ENCODE data around the gene TMEM176B. TPM values are rescaled to one million over a fixed set of nuclear protein-coding genes. Genes with fewer than 3 reads are reported as not detected.

Gene TMEM176B
- total and polyA plus RNA-seq, 8 donors, result 6.1 to 57.2 (median 15.5) TPM

GRCh38 chr7:150742286-150742968 is 57.7 kb downstream of the TMEM176B start:
- Histone ChIP-seq H3K4me1 (peaks cover 0 to 49% of the 10 kb centered on the region in 2 donors), H3K27ac (peak overlapping the region in 1 of 2 donors; percentile 34), H3K36me3 (peaks cover 0 to 48% of the 10 kb centered on the region in 2 donors), H3K9me3 (no peaks in the 10 kb centered on the region), H3K4me3 (peak overlapping the region in 1 of 2 donors; percentile 63), H3K27me3 (no peaks in the 10 kb centered on the region)
- ATAC-seq (no peak), DNase-seq (no peak)
- intact Hi-C loops (cut with DNase I), result no loop called here
- TF ChIP-seq, protein P1, sequence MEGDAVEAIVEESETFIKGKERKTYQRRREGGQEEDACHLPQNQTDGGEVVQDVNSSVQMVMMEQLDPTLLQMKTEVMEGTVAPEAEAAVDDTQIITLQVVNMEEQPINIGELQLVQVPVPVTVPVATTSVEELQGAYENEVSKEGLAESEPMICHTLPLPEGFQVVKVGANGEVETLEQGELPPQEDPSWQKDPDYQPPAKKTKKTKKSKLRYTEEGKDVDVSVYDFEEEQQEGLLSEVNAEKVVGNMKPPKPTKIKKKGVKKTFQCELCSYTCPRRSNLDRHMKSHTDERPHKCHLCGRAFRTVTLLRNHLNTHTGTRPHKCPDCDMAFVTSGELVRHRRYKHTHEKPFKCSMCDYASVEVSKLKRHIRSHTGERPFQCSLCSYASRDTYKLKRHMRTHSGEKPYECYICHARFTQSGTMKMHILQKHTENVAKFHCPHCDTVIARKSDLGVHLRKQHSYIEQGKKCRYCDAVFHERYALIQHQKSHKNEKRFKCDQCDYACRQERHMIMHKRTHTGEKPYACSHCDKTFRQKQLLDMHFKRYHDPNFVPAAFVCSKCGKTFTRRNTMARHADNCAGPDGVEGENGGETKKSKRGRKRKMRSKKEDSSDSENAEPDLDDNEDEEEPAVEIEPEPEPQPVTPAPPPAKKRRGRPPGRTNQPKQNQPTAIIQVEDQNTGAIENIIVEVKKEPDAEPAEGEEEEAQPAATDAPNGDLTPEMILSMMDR (IDR thresholded peaks at IDR 0.05), result no peak

Other genes with a start within 250 kb of the TMEM176B start
- 10 to 100 TPM; 31.3 to 59.2 TPM for gene GIMAP4, start 233.0 kb downstream of the TMEM176B start, total RNA-seq
- gene GIMAP4, start 233.0 kb downstream of the TMEM176B start, polyA plus RNA-seq (ENCODE audit: insufficient read length in 6 of 6), result 100 to 1,000 TPM in 1 of 6 donors, 10 to 100 TPM in 5; 68.5 to 108 (median 79.1) TPM
- 10 to 100 TPM; 19.4 to 52.7 TPM for gene GIMAP6, start 168.0 kb downstream of the TMEM176B start, total RNA-seq
- gene GIMAP6, start 168.0 kb downstream of the TMEM176B start, polyA plus RNA-seq (ENCODE audit: insufficient read length in 6 of 6), result 10 to 100 TPM; 26.0 to 33.6 (median 28.6) TPM
- gene GIMAP2, start 114.7 kb downstream of the TMEM176B start, total RNA-seq, result 10 to 100 TPM; 14.7 to 30.6 TPM
- 10 to 100 TPM; 15.1 to 24.4 (median 17.5) TPM for gene GIMAP2, start 114.7 kb downstream of the TMEM176B start, polyA plus RNA-seq (ENCODE audit: insufficient read length in 6 of 6)
- gene GIMAP1, start 83.8 kb downstream of the TMEM176B start, total RNA-seq, result 10 to 100 TPM in 1 of 2 donors, 1 to 10 TPM in 1; 5.0 to 11.3 TPM
- gene GIMAP1, start 83.8 kb downstream of the TMEM176B start, polyA plus RNA-seq (ENCODE audit: insufficient read length in 6 of 6), result 1 to 10 TPM; 4.2 to 6.2 (median 5.7) TPM
- 10 to 100 TPM in 1 of 2 donors, 1 to 10 TPM in 1; 9.8 to 37.8 TPM for gene GIMAP5, start 62.9 kb downstream of the TMEM176B start, total RNA-seq
- 10 to 100 TPM; 13.6 to 20.3 (median 16.9) TPM for gene GIMAP5, start 62.9 kb downstream of the TMEM176B start, polyA plus RNA-seq (ENCODE audit: insufficient read length in 6 of 6)
- gene TMEM176A, start 405 bp upstream of the TMEM176B start, total RNA-seq, result 10 to 100 TPM; 44.7 to 48.8 TPM
- 1 to 10 TPM; 2.7 to 7.8 (median 5.4) TPM for gene TMEM176A, start 405 bp upstream of the TMEM176B start, polyA plus RNA-seq (ENCODE audit: insufficient read length in 6 of 6)
- gene AOC1, start 52.2 kb upstream of the TMEM176B start, total RNA-seq, result under 1 TPM; 0.34 to 0.70 TPM
- gene AOC1, start 52.2 kb upstream of the TMEM176B start, polyA plus RNA-seq (ENCODE audit: insufficient read length in 6 of 6), result 1 to 10 TPM in 2 of 6 donors, under 1 TPM in 4; 0.47 to 1.2 (median 0.69) TPM
- 1 to 10 TPM in 1 of 2 donors, under 1 TPM in 1; 0.82 to 1.3 TPM for gene KCNH2, start 178.0 kb upstream of the TMEM176B start, total RNA-seq
- 1 to 10 TPM; 2.8 to 5.3 (median 4.3) TPM for gene KCNH2, start 178.0 kb upstream of the TMEM176B start, polyA plus RNA-seq (ENCODE audit: insufficient read length in 6 of 6)
- gene NOS3, start 190.7 kb upstream of the TMEM176B start, total RNA-seq, result 10 to 100 TPM; 12.1 to 21.8 TPM
- gene NOS3, start 190.7 kb upstream of the TMEM176B start, polyA plus RNA-seq (ENCODE audit: insufficient read length in 6 of 6), result 10 to 100 TPM in 2 of 6 donors, 1 to 10 TPM in 4; 7.5 to 11.3 (median 9.7) TPM
- gene ATG9B, start 224.1 kb upstream of the TMEM176B start, total RNA-seq, result under 1 TPM; 0.68 to 0.70 TPM
- 1 to 10 TPM; 3.4 to 7.1 (median 3.8) TPM for gene ATG9B, start 224.1 kb upstream of the TMEM176B start, polyA plus RNA-seq (ENCODE audit: insufficient read length in 6 of 6)
- gene ABCB8, start 228.1 kb upstream of the TMEM176B start, total RNA-seq, result 10 to 100 TPM; 47.5 to 52.1 TPM
- gene ABCB8, start 228.1 kb upstream of the TMEM176B start, polyA plus RNA-seq (ENCODE audit: insufficient read length in 6 of 6), result 10 to 100 TPM; 20.5 to 32.8 (median 22.4) TPM
- gene ASIC3, start 248.2 kb upstream of the TMEM176B start, total RNA-seq, result 1 to 10 TPM; 2.7 to 3.5 TPM
- gene ASIC3, start 248.2 kb upstream of the TMEM176B start, polyA plus RNA-seq (ENCODE audit: insufficient read length in 6 of 6), result 1 to 10 TPM; 2.3 to 6.0 (median 3.4) TPM

Measured in left lung (tissue), 10 donors.